ENCODE data around the gene AP5B1.
"Not testable (repeated sequence)": the region's sequence is repeated elsewhere in the genome, so short reads cannot be mapped to it uniquely, and the experiment has no call there.

The AP5B1 gene

DNA sequence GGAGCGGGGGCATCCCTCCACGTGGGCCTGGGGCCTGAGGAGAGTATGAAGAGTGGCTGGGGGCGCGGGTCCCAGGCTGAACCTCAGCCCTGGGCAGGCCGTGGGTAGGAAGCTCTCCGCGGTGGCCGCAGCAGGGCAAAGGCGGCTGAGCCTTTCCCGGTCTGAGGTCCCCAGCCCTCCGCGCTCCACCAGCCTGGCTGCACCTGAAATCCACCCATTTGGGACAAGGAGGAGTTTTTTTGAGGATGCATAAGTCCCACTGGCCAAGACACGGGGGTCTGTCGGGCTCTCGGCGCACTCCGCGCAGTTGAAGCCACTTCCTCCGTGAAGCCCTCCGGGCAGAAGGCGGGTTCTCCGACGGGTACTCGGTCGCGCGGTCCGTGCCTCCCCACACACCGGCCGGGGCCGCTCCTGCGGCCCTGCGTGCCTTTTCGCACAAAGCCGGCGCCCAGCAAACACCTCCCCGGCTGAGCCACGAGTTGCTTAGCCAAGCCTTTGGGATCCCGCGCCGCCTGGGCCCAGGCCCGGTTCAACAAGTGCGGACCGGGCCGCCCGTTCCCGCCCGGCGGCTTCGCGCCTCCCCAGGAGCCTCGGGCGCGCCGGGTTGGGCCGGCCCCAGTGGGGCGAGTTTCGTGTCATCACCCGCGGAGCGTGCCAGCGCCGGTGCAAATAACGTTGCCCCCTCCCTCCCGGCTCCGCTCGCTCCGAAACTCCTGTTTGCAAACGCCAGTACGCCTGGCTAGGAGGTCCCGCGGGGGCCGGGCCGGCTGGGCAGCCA is 5.4 kb upstream of the AP5B1 start:
- no peak for DNase-seq (ENCODE audit: low spot score)

GRCh38 chr11:65785319-65786007 is 4.7 kb upstream of the AP5B1 start:
- DNase-seq (ENCODE audit: low spot score): no peak

DNA sequence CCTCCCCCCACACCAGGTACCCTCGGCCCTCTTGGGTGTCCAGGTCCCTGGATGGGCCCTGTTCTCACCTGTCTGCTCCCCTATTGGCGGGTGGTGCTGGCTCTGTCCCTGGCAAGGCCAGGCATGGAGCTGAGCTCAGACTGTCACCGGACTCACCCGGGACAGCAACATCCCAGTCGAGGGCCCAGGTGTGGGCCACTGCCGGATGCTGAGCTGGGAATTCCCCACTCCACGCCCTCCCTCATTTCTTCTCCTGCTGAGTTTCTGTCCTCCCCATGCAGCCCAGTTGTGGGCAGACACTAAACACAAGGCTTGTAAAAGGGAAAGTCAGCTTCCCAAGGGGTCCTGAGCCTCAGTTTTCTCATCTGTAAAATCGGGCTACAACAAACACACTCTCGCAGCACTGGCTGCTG is 2.0 kb upstream of the AP5B1 start:
- no peak for DNase-seq (ENCODE audit: low spot score)

GRCh38 chr11:65781962-65782815 is 1.4 kb upstream of the AP5B1 start:
- DNase-seq (ENCODE audit: low spot score): no peak

DNA sequence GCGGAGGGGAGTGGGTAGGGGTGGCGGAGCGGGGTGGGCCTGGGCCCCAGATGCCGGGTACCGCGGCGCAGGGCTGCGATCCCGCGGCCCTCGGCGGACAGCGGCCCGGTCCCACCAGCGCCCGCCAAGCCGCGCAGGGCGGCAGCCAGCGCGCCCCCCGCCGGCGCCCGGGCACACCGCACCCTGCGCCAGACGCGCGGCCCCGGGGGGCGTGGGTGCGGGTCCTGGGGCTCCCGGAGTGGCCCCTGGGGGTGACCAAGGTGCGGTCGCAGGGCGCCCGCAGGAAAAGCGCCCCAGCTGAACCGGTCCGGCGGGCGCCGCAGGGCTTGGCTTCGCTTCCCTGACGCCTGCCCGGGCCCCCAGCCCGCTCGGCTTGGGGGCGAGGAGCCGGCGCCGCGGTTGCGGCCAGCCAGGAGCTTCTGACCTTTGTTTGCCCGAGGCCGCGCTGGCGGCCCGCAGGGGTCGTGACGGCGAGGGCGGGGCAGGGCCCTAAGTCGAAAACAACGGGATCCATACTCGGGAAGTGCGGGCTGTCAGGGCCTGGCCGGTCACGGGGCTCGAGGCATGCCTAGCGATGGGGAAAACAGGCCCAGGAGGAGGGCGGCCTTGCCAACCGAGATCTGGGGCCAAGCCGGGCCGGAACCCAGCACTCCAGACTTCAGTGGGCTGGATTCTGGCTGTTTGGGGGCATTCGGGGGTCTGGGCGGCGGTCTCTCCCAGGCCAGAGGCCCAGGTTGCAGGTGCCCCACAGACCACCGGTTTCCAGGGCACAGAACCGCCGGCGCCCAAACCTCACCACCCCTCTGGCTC is 581 bp upstream of the AP5B1 start:
- no peak for DNase-seq (ENCODE audit: low spot score)

DNA sequence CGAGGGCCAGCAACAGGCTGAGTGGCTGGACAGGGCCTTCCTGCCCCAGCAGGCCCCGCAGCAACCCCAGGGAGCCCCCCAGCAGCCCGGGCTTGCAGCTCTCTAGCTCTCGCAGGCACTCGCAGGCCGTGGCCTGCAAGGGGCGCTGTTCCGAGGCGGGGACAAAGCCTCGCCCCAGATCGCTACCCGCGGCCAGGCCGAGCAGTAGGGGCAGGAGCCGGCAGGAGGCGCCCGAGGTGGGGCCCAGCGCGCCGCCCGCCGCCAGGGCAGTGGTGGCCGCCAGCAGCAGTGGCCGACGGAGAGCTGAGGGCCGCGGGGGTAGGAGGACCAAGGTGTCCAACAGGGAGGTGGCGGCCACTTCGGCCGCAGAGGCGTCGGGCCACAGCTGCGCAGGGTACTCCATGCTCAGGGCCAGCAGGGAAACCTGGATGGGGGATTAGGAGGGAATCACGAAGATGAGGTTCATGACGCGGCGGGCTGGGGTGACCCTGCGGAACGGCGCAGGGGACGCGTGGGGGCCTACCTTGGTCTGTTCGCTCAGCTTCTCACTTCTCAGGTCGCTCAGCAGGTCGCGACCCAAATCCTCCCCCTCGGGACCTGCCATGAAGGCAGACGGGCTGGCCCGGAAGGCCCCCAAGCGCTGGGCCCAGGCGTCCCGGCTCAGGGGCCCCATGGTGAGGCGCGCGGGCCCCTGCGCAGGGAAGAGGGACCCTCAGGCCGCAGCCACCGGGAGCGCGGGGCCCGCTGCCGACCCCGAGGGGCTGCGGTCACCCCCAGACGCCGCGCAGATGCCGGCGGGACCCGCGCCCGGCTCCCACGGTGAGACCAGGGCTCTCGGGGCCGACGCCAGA is 632 bp downstream of the AP5B1 start:
- DNase-seq (ENCODE audit: low spot score): peak; percentile 88

- DNase-seq (ENCODE audit: low spot score): no peak
These were observed 1.2 kb downstream of the AP5B1 start for GRCh38 chr11:65779669-65779918.

- no peak for DNase-seq (ENCODE audit: low spot score)
These were observed 1.7 kb downstream of the AP5B1 start for GRCh38 chr11:65778901-65779668.

- no peak for DNase-seq (ENCODE audit: low spot score)
These were observed 2.3 kb downstream of the AP5B1 start for GRCh38 chr11:65778431-65778900.

GRCh38 chr11:65777821-65778361 is 2.9 kb downstream of the AP5B1 start:
- DNase-seq (ENCODE audit: low spot score): no peak

DNA sequence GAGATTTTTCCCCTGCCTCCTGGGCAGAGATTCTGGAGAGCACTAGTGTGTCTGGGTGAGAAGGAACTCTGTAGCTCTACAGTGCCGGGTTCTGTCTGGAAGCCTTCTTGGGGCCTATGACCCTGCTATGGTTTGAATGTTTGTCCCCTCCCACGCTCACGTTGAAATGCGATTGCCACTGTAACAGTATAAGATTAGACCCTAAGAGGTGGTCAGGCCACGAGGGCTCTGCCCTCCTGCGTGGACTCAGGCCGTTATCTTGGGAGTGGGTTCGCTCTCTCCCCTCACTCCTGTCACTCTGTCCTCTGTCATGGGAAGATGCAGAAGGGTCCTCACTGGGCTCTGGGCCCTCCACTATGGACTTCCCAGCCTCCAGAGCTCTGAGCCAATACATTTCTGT is 3.5 kb downstream of the AP5B1 start:
- DNase-seq (ENCODE audit: low spot score): no peak

- DNase-seq (ENCODE audit: low spot score): no peak
These were observed 4.0 kb downstream of the AP5B1 start for GRCh38 chr11:65776710-65777141.

DNA sequence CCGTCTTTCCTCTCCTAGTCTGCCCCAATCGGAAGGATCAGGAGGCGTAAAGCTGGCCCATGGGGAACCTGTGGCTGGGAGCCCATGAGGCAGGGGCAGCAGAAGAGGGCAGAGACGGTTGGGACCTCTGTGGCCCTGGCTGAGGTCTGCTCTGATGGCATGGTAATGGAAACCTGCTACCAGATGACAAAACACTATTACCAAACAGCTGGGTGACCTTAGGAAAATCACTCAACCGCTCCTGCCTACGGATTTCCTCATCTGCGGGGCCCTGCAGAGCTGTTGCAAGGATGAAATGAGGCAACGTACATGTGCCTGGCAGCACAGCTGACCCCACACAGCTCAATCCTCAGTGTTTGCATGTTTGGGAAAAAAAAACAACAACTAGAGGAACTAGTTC is 4.6 kb downstream of the AP5B1 start:
- DNase-seq (ENCODE audit: low spot score): no peak

DNA sequence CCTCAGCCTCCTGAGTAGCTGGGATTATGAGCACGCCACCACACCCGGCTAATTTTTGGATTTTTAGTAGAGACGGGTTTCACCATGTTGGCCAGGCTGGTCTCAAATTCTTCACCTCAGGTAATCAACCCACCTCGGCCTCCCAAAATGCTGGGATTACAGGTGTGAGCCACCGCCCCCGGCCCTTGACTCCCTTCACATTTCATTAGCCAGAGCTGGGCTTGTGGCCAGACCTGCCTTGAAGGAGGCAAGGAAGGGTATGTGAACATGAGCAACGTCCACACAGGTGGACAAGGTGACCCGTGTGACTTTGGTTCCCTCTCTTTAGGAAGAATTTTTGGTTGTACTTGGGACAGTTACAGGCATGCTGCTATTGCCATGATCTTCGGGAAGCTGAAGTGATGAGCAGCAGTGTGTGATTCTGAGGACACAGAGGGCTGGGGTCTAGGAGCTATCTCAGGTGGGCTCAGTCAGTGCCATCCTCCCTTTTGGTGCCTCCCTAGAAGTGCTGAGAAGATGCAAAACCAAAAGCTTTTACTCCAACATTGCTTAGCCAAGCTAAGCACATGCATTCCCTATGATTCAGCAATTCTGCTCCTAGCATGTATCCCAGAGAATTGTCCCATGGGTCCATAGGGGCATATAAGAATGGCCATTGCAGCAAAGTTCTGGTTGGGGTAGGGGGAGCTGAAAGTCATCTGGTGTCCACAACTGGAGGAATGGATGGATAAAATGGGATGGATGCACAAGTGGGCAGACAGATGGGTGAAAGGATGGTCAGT is 6.1 kb downstream of the AP5B1 start:
- no peak for DNase-seq (ENCODE audit: low spot score)

DNA sequence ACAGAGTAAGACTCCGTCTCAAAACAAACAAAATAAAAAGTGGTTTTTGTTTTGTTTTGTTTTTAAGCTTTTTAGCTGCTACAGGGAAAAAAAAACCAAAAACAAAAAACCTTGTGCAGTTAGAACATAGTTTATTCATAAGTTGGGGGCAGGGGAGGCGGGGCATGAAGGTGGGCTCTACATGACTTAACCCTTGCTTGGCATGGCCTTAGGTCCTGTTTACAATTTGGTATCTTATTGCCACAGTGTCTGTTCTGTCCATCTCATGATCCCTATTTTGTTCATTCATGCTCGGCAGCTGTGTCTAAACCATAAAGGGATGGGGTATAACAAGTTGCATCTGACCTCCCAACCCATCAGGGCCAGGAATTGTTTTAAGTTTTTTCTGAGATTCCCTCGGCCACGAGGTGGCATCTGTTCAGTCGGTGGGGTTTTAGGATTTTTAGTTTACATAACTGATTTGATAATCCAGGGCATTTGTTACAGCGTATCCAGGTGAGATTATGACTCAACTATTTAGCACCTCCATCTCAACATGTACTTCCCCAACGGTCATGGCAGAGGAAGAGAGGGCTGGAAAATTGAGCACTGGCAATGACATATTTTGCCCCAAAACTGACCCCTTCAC is 6.9 kb downstream of the AP5B1 start:
- DNase-seq (ENCODE audit: low spot score): no peak

- DNase-seq (ENCODE audit: low spot score): no peak
These were observed 9.1 kb downstream of the AP5B1 start for GRCh38 chr11:65771589-65772112.

GRCh38 chr11:65770951-65771567 is 9.7 kb downstream of the AP5B1 start:
- DNase-seq (ENCODE audit: low spot score): no peak

DNA sequence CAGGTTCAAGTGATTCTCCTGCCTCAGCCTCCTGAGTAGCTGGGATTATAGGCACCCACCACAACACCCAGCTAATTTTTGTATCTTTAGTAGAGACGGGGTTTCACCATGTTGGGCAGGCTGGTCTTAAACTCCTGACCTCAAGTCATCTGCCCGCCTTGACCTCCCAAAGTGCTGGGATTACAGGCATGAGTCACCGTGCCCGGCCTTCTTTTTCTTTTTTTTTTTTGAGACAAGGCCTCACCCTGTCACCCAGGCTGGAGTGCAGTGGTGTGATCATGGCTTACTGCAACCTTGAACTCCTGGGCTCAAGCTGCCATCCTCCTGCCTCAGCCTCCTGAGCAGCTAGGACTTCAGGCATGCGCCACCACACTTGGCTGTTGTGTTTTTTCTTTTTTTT is 13.0 kb downstream of the AP5B1 start:
- not testable (repeated sequence) for DNase-seq (ENCODE audit: low spot score)

Data from hepatic stellate cell (primary cell).